ENCODE data around the gene ACOT8.

ACOT8 gene

GRCh38 chr20:45857882-45858216 is 657 bp upstream of the ACOT8 start:
- peak overlapping the region; percentile 97 to 99 for H3K4me3 Mint-ChIP-seq
- H3K27me3 Mint-ChIP-seq: no peaks in the 10 kb centered on the region
- H3K9me3 Mint-ChIP-seq: no peaks in the 10 kb centered on the region
- ATAC-seq (replicated peaks) (peak; percentile 14), DNase-seq (no peak)
- peak overlapping the region; percentile 96 to 97 for H3K27ac Mint-ChIP-seq
- peaks cover 26 to 39% of the 10 kb centered on the region in 2 donors for H3K4me1 Mint-ChIP-seq (ENCODE audit: low read depth in 2 of 2)
- H3K36me3 Mint-ChIP-seq (ENCODE audit: insufficient read depth): peaks cover 34% of the 10 kb centered on the region

GRCh38 chr20:45853484-45853883 is 3.7 kb downstream of the ACOT8 start:
- Mint-ChIP-seq H3K36me3 (ENCODE audit: insufficient read depth) (peaks cover 47% of the 10 kb centered on the region), H3K4me1 (ENCODE audit: low read depth in 2 of 2) (peaks cover 25 to 28% of the 10 kb centered on the region in 2 donors), H3K27ac (no peak overlapping the region), H3K9me3 (no peaks in the 10 kb centered on the region), H3K27me3 (no peaks in the 10 kb centered on the region), H3K4me3 (peak overlapping the region in 1 of 2 donors; percentile 46)
- no peak for DNase-seq
- no peak for ATAC-seq (replicated peaks)

- no peaks in the 10 kb centered on the region for H3K27me3 Mint-ChIP-seq
- DNase-seq (no peak), ATAC-seq (replicated peaks) (no peak)
- no peak overlapping the region for H3K4me3 Mint-ChIP-seq
- peak overlapping the region; percentile 44 to 83 for H3K27ac Mint-ChIP-seq
- H3K9me3 Mint-ChIP-seq: no peaks in the 10 kb centered on the region
- H3K36me3 Mint-ChIP-seq (ENCODE audit: insufficient read depth): peaks cover 45% of the 10 kb centered on the region
- peaks cover 16 to 20% of the 10 kb centered on the region in 2 donors for H3K4me1 Mint-ChIP-seq (ENCODE audit: low read depth in 2 of 2)
These were observed 4.9 kb downstream of the ACOT8 start for GRCh38 chr20:45852326-45852725.

GRCh38 chr20:45851501-45851900 is 5.7 kb downstream of the ACOT8 start:
- Mint-ChIP-seq H3K4me1 (ENCODE audit: low read depth in 2 of 2) (peaks cover 9 to 18% of the 10 kb centered on the region in 2 donors), H3K27me3 (no peaks in the 10 kb centered on the region), H3K9me3 (no peaks in the 10 kb centered on the region), H3K36me3 (ENCODE audit: insufficient read depth) (peaks cover 42% of the 10 kb centered on the region), H3K27ac (no peak overlapping the region), H3K4me3 (no peak overlapping the region)
- no peak for DNase-seq
- no peak for ATAC-seq (replicated peaks)

- Mint-ChIP-seq H3K27me3 (no peaks in the 10 kb centered on the region), H3K36me3 (ENCODE audit: insufficient read depth) (peaks cover 44% of the 10 kb centered on the region), H3K4me1 (ENCODE audit: low read depth in 2 of 2) (peaks cover 5 to 12% of the 10 kb centered on the region in 2 donors), H3K27ac (no peak overlapping the region), H3K9me3 (no peaks in the 10 kb centered on the region), H3K4me3 (no peak overlapping the region)
- DNase-seq (no peak), ATAC-seq (replicated peaks) (no peak)
These were observed 6.3 kb downstream of the ACOT8 start for GRCh38 chr20:45850926-45851325.

- no peak overlapping the region for H3K4me3 Mint-ChIP-seq
- peaks cover 4 to 9% of the 10 kb centered on the region in 2 donors for H3K4me1 Mint-ChIP-seq (ENCODE audit: low read depth in 2 of 2)
- H3K9me3 Mint-ChIP-seq: no peaks in the 10 kb centered on the region
- H3K36me3 Mint-ChIP-seq (ENCODE audit: insufficient read depth): peaks cover 49% of the 10 kb centered on the region
- no peak for DNase-seq
- no peaks in the 10 kb centered on the region for H3K27me3 Mint-ChIP-seq
- no peak overlapping the region for H3K27ac Mint-ChIP-seq
- ATAC-seq (replicated peaks): no peak
These were observed 7.0 kb downstream of the ACOT8 start for GRCh38 chr20:45850238-45850637.

- Mint-ChIP-seq H3K4me3 (no peak overlapping the region), H3K27me3 (no peaks in the 10 kb centered on the region), H3K4me1 (ENCODE audit: low read depth in 2 of 2) (peaks cover 0 to 9% of the 10 kb centered on the region in 2 donors), H3K27ac (no peak overlapping the region), H3K36me3 (ENCODE audit: insufficient read depth) (peaks cover 55% of the 10 kb centered on the region), H3K9me3 (no peaks in the 10 kb centered on the region)
- ATAC-seq (replicated peaks) (no peak), DNase-seq (no peak)
These were observed 8.1 kb downstream of the ACOT8 start for GRCh38 chr20:45848969-45849582.

- no peaks in the 10 kb centered on the region for H3K9me3 Mint-ChIP-seq
- DNase-seq (no peak), ATAC-seq (replicated peaks) (no peak)
- H3K27me3 Mint-ChIP-seq: no peaks in the 10 kb centered on the region
- no peak overlapping the region for H3K4me3 Mint-ChIP-seq
- peaks cover 51% of the 10 kb centered on the region for H3K36me3 Mint-ChIP-seq (ENCODE audit: insufficient read depth)
- no peak overlapping the region for H3K27ac Mint-ChIP-seq
- H3K4me1 Mint-ChIP-seq (ENCODE audit: low read depth in 2 of 2): peaks cover under 1 to 4% of the 10 kb centered on the region in 2 donors
These were observed 8.8 kb downstream of the ACOT8 start for GRCh38 chr20:45848421-45848820.

GRCh38 chr20:45845452-45845851 is 11.7 kb downstream of the ACOT8 start:
- Mint-ChIP-seq H3K9me3 (no peaks in the 10 kb centered on the region), H3K27me3 (no peaks in the 10 kb centered on the region), H3K27ac (no peak overlapping the region), H3K36me3 (ENCODE audit: insufficient read depth) (peaks cover 34% of the 10 kb centered on the region), H3K4me3 (no peak overlapping the region), H3K4me1 (ENCODE audit: low read depth in 2 of 2) (peaks cover 6 to 10% of the 10 kb centered on the region in 2 donors)
- ATAC-seq (replicated peaks): no peak
- no peak for DNase-seq

- H3K4me1 Mint-ChIP-seq (ENCODE audit: low read depth in 2 of 2): peaks cover 6 to 10% of the 10 kb centered on the region in 2 donors
- DNase-seq: no peak
- no peaks in the 10 kb centered on the region for H3K27me3 Mint-ChIP-seq
- peak overlapping the region in 1 of 2 donors; percentile 26 for H3K27ac Mint-ChIP-seq
- no peak for ATAC-seq (replicated peaks)
- no peaks in the 10 kb centered on the region for H3K9me3 Mint-ChIP-seq
- H3K4me3 Mint-ChIP-seq: no peak overlapping the region
- H3K36me3 Mint-ChIP-seq (ENCODE audit: insufficient read depth): peaks cover 31% of the 10 kb centered on the region
These were observed 13.7 kb downstream of the ACOT8 start for GRCh38 chr20:45843506-45843905.

GRCh38 chr20:45842169-45842812 is 14.9 kb downstream of the ACOT8 start:
- peaks cover 24% of the 10 kb centered on the region for H3K36me3 Mint-ChIP-seq (ENCODE audit: insufficient read depth)

GRCh38 chr20:45841407-45842129 is 15.6 kb downstream of the ACOT8 start:
- ATAC-seq (replicated peaks): no peak
- Mint-ChIP-seq H3K4me3 (no peak overlapping the region), H3K27me3 (no peaks in the 10 kb centered on the region), H3K27ac (peak overlapping the region in 1 of 2 donors; percentile 56), H3K4me1 (ENCODE audit: low read depth in 2 of 2) (peaks cover 6 to 10% of the 10 kb centered on the region in 2 donors), H3K9me3 (no peaks in the 10 kb centered on the region), H3K36me3 (ENCODE audit: insufficient read depth) (peaks cover 21% of the 10 kb centered on the region)
- DNase-seq: no peak

More at GRCh38 chr20:45842169-45842812, 14.9 kb downstream of the ACOT8 start:
- no peak for DNase-seq
- H3K9me3 Mint-ChIP-seq: no peaks in the 10 kb centered on the region
- peak overlapping the region; percentile 15 to 56 for H3K27ac Mint-ChIP-seq
- peaks cover 6 to 10% of the 10 kb centered on the region in 2 donors for H3K4me1 Mint-ChIP-seq (ENCODE audit: low read depth in 2 of 2)
- no peaks in the 10 kb centered on the region for H3K27me3 Mint-ChIP-seq
- no peak for ATAC-seq (replicated peaks)
- H3K4me3 Mint-ChIP-seq: no peak overlapping the region

- H3K36me3 Mint-ChIP-seq (ENCODE audit: insufficient read depth): peaks cover 18% of the 10 kb centered on the region
- no peak overlapping the region for H3K4me3 Mint-ChIP-seq
- ATAC-seq (replicated peaks) (no peak), DNase-seq (no peak)
- peaks cover 6 to 10% of the 10 kb centered on the region in 2 donors for H3K4me1 Mint-ChIP-seq (ENCODE audit: low read depth in 2 of 2)
- H3K27ac Mint-ChIP-seq: no peak overlapping the region
- no peaks in the 10 kb centered on the region for H3K9me3 Mint-ChIP-seq
- H3K27me3 Mint-ChIP-seq: no peaks in the 10 kb centered on the region
These were observed 16.4 kb downstream of the ACOT8 start for GRCh38 chr20:45840700-45841198.
